K562 (cell line): ENCODE data around the gene DNAH1. TPM values are rescaled to one million over a fixed set of nuclear protein-coding genes. Genes with fewer than 3 reads are reported as not detected.

Experiments used
- ATAC-seq: fragments of 200-7000 bp; cut with Tn5 transposase; 3 replicates; pipeline ENCODE4 v1.9.1; 2020; ENCODE audit warnings: moderate library complexity
- BruUV-seq: library from RNA; stranded (reverse); fragments of 400-500 nt; replicated peaks from 2 replicates; lab custom pipeline; 2021; lab: Mats Ljungman, UMichigan
- CTCF ChIA-PET: fragments of 300-600 bp; formaldehyde crosslinking; extraction: SDS; loops from one replicate; lab custom pipeline; 2021; ENCODE audit warnings: low intra/inter-chr PET ratio; lab: Yijun Ruan, JAX
- POLR2A ChIA-PET: fragments of 300-600, 350-650 bp; sonication (Branson Sonifier 250); formaldehyde crosslinking; extraction: SDS; loops from one replicate; lab custom pipeline; 2021; ENCODE audit warnings: antibody characterized with exemption, inconsistent platforms; lab: Yijun Ruan, JAX
- DNase-seq, 4 experiments: peaks; one replicate each; pipeline versions ENCODE4 v3.0.0 to v3.0.0-alpha.2; 2011 to 2018; ENCODE audit warnings: low spot score in 3 of 4, mixed read lengths in 3 of 4; ENCODE audit errors: extremely low read depth in 1 of 4
- FAIRE-seq: peaks from 2 replicates; lab custom pipeline; 2011; peaks lifted over from hg19 to GRCh38; lab: Jason Lieb, UNC
- H2AFZ ChIP-seq: 2 replicates; pipeline ENCODE4 v1.6.0; 2011; ENCODE audit warnings: low read depth, low read length, control low read depth, inconsistent platforms
- H3K27ac ChIP-seq: fragments of 200-600 bp; 3 replicates; pipeline ENCODE4 v1.8.0; 2011; ENCODE audit warnings: low read depth, mild to moderate bottlenecking, control low read depth, inconsistent platforms, low read length, moderate library complexity, mixed read lengths; ENCODE audit errors: extremely low read depth
- H3K27me3 ChIP-seq, 2 experiments: fragments of 300-600 bp in 1 of 2; 2 replicates in 1 of 2; 3 replicates in 1 of 2; pipeline versions ENCODE4 v1.6.0 to v1.8.0; 2011; ENCODE audit warnings: inconsistent platforms in 2 of 2, low read length in 2 of 2, mild to moderate bottlenecking in 1 of 2, mixed read lengths in 1 of 2, moderate library complexity in 1 of 2; ENCODE audit not compliant: control insufficient read depth in 2 of 2, insufficient read depth in 2 of 2
- H3K36me3 ChIP-seq: fragments of 300-600 bp; 3 replicates; pipeline ENCODE4 v1.8.0; 2011; ENCODE audit warnings: mild to moderate bottlenecking, low read length, inconsistent platforms; ENCODE audit not compliant: control insufficient read depth, insufficient read depth
- H3K4me1 ChIP-seq, 2 experiments: fragments of 200-600 bp in 1 of 2; replicated peaks in 1 of 2; 2 replicates in 1 of 2; 3 replicates in 1 of 2; pipeline versions ENCODE4 v1.5.1 to v1.8.0; 2011; ENCODE audit warnings: inconsistent platforms in 2 of 2, low read length in 2 of 2, mild to moderate bottlenecking in 1 of 2, mixed read lengths in 1 of 2, moderate library complexity in 1 of 2; ENCODE audit not compliant: control insufficient read depth in 2 of 2, insufficient read depth in 2 of 2
- H3K4me2 ChIP-seq: 2 replicates; pipeline ENCODE4 v1.6.1; 2011; ENCODE audit warnings: low read length, control low read depth, inconsistent platforms, mixed read lengths; ENCODE audit not compliant: insufficient read depth
- H3K4me3 ChIP-seq: fragments of 200-600 bp; sonication (generic), shearing (Covaris generic); 2 replicates; pipeline ENCODE4 v1.5.1; 2016; ENCODE audit warnings: control low read depth, inconsistent platforms
- H3K79me2 ChIP-seq: fragments of 200-600 bp; 3 replicates; pipeline ENCODE4 v1.8.0; 2011; ENCODE audit warnings: low read length, inconsistent platforms; ENCODE audit not compliant: control insufficient read depth, insufficient read depth
- H3K9ac ChIP-seq, 2 experiments: 2 replicates each; pipeline versions ENCODE4 v1.6.0 to v1.6.1; 2011; ENCODE audit warnings: low read depth in 2 of 2, low read length in 2 of 2, control low read depth in 1 of 2, inconsistent platforms in 1 of 2, mild to moderate bottlenecking in 1 of 2, mixed read lengths in 1 of 2; ENCODE audit not compliant: insufficient read depth in 1 of 2
- H3K9me1 ChIP-seq: one replicate; pipeline ENCODE4 v1.6.0; 2011; ENCODE audit warnings: inconsistent platforms, mild to moderate bottlenecking, low read length, moderate library complexity; ENCODE audit not compliant: control insufficient read depth, insufficient read depth
- H3K9me3 ChIP-seq: replicated peaks from 2 replicates; pipeline ENCODE4 v1.5.1; 2011; ENCODE audit warnings: low read depth, low read length, inconsistent platforms; ENCODE audit not compliant: control insufficient read depth, insufficient read depth
- H4K20me1 ChIP-seq: replicated peaks from 2 replicates; pipeline ENCODE4 v1.6.1; 2011; ENCODE audit warnings: low read length, inconsistent platforms, mixed read lengths; ENCODE audit not compliant: control insufficient read depth, insufficient read depth
- ATF4 ChIP-seq: fragments of 450-650 bp; formaldehyde crosslinking; IDR thresholded peaks from 2 replicates; pipeline ENCODE4 v1.4.0; 2022; ENCODE audit warnings: mild to moderate bottlenecking, moderate library complexity
- BMI1 ChIP-seq: fragments of 150-350 bp; IDR thresholded peaks from 2 replicates; pipeline ENCODE4 v1.6.1; 2014; ENCODE audit warnings: low read length
- CBX2 ChIP-seq: fragments of 200-600 bp; sonication (generic); IDR thresholded peaks from one replicate; pipeline ENCODE4 v1.6.1; 2012; ENCODE audit warnings: mild to moderate bottlenecking, low read length, inconsistent platforms; ENCODE audit not compliant: insufficient read depth, poor library complexity, severe bottlenecking
- CHAMP1 ChIP-seq: fragments of 450-650 bp; IDR thresholded peaks from 2 replicates; pipeline ENCODE4 v1.6.1; 2016; ENCODE audit warnings: mild to moderate bottlenecking
- ELK1 ChIP-seq: sonication (generic); formaldehyde crosslinking; IDR thresholded peaks from 2 replicates; pipeline ENCODE4 v1.8.1; 2022; ENCODE audit warnings: missing genetic modification reagents
- ETV5 ChIP-seq: sonication (generic); formaldehyde crosslinking; IDR thresholded peaks from 2 replicates; pipeline ENCODE4 v1.4.0; 2020; ENCODE audit warnings: low read depth, mild to moderate bottlenecking, missing genetic modification reagents
- JUN ChIP-seq, 2 experiments: sonication (generic) in 1 of 2; formaldehyde crosslinking in 1 of 2; IDR thresholded peaks; 2 replicates each; pipeline versions ENCODE4 v1.6.1 to v1.8.0; 2012 to 2022; ENCODE audit warnings: borderline replicate concordance in 2 of 2, mild to moderate bottlenecking in 2 of 2, improper control_type of control experiment in 1 of 2, low read depth in 1 of 2, low read length in 1 of 2, missing genetic modification reagents in 1 of 2
- NCOA1 ChIP-seq: fragments of 450-650 bp; IDR thresholded peaks from 2 replicates; pipeline ENCODE4 v1.6.1; 2016; ENCODE audit warnings: low read depth
- NR2C1 ChIP-seq, 2 experiments: fragments of 450-650 bp; IDR thresholded peaks; 2 replicates each; pipeline ENCODE4 v1.6.1; 2017; ENCODE audit warnings: mild to moderate bottlenecking in 2 of 2, antibody characterized with exemption in 1 of 2, inconsistent platforms in 1 of 2, missing compliant biosample characterization in 1 of 2, missing genetic modification characterization in 1 of 2
- POLR2H ChIP-seq: IDR thresholded peaks from 2 replicates; pipeline ENCODE4 v1.6.1; 2016; ENCODE audit warnings: missing genetic modification characterization, low read depth, mild to moderate bottlenecking, control low read depth, missing compliant biosample characterization, moderate library complexity
- SAFB ChIP-seq: fragments of 200-400 bp; formaldehyde crosslinking; IDR thresholded peaks from 2 replicates; pipeline ENCODE4 v1.6.1; 2017; ENCODE audit warnings: low read depth, low read length, borderline replicate concordance
- TGIF2 ChIP-seq: sonication (generic); formaldehyde crosslinking; IDR thresholded peaks from 2 replicates; pipeline ENCODE4 v1.8.1; 2022; ENCODE audit warnings: mild to moderate bottlenecking, missing genetic modification reagents, moderate library complexity
- ZKSCAN8 ChIP-seq: fragments of 200-800 bp; sonication (Bioruptor generic); IDR thresholded peaks from 2 replicates; pipeline ENCODE4 v1.6.1; 2016; ENCODE audit warnings: missing genetic modification characterization, missing compliant biosample characterization
- ZNF165 ChIP-seq: fragments of 250-450 bp; sonication (Bioruptor Pico); IDR thresholded peaks from 2 replicates; pipeline ENCODE4 v1.4.0; 2020; ENCODE audit warnings: borderline replicate concordance
- ZNF263 ChIP-seq: sonication (generic); formaldehyde crosslinking; IDR thresholded peaks from 2 replicates; pipeline ENCODE4 v1.8.0; 2022; ENCODE audit warnings: mild to moderate bottlenecking, missing genetic modification reagents, borderline replicate concordance
- ZNF512 ChIP-seq: IDR thresholded peaks from 2 replicates; pipeline ENCODE4 v1.6.1; 2016; ENCODE audit warnings: missing genetic modification characterization, missing compliant biosample characterization
- ZSCAN29 ChIP-seq: fragments of 450-650 bp; IDR thresholded peaks from 2 replicates; pipeline ENCODE4 v1.6.1; 2017
- WGBS: fragments of 100-300 bp; shearing (Covaris generic); methylation state at CpG from one replicate; pipeline ENCODE4 v1.1.6; 2016; ENCODE audit warnings: low coverage, mixed read lengths; ENCODE audit not compliant: insufficient coverage; ENCODE audit errors: missing lambda C conversion rate; 5-methylcytosine and 5-hydroxymethylcytosine counted together
- in situ Hi-C: fragments of 300-500 bp; cut with MboI; formaldehyde crosslinking; loops from 4 replicates; pipeline ENCODE4 v1.15.0; 2018; ENCODE audit warnings: inconsistent platforms, mixed read lengths
- intact Hi-C: fragments of 100-400 bp; cut with micrococcal nuclease; formaldehyde crosslinking; loops from 2 replicates; pipeline ENCODE4 v1.14.2; 2022
- polyA plus RNA-seq, 8 experiments: library from polyadenylated mRNA; depleted of rRNA in 4 of 8; stranded (reverse) in 5 of 8; unstranded in 3 of 8; fragments of >200 nt; fragmentation: Nextera tagmentation in 2 of 8; fragmentation: Illumina TruSeq in 1 of 8; extraction: Ambion mirVana in 2 of 8; extraction: Trizol in 1 of 8; gene quantifications; 2 replicates each; pipeline versions ENCODE4 v1.2.1 to v1.2.3, GENCODE V29; 2011 to 2014; ENCODE audit warnings: inconsistent platforms in 1 of 8, missing spikeins in 1 of 8
- total RNA-seq, 7 experiments: library from RNA; depleted of rRNA in 6 of 7; stranded (reverse); fragments of >200 nt in 6 of 7; fragmentation: Illumina TruSeq in 2 of 7; extraction: Trizol in 2 of 7; gene quantifications; 2 replicates each; pipeline versions ENCODE4 v1.2.1 to v1.2.3, GENCODE V29; 2011 to 2021; ENCODE audit warnings: low replicate concordance in 1 of 7

DNAH1 gene
- total and polyA plus RNA-seq, 9 of the 15 experiments (the other 6 are each of a cell fraction or from before 2014, with no cell fraction given): 0.04 to 0.84 (median 0.50) TPM

- Histone ChIP-seq H2AFZ (no peak overlapping the region), H3K9me3 (no peaks in the 10 kb centered on the region), H3K4me3 (no peak overlapping the region), H3K4me2 (no peak overlapping the region), H3K27me3 (no peaks in the 10 kb centered on the region), H3K4me1 (peaks cover 14 to 27% of the 10 kb centered on the region in 2 experiments; a peak in 4 of 5 replicates), H4K20me1 (no peaks in the 10 kb centered on the region), H3K79me2 (peaks cover 18% of the 10 kb centered on the region), H3K27ac (no peak overlapping the region), H3K9me1 (peaks cover 3% of the 10 kb centered on the region), H3K36me3 (peaks cover 78% of the 10 kb centered on the region; the same call in 2 of the 3 replicates), H3K9ac (peak overlapping the region in 1 of 2 experiments; percentile 20; a peak in 1 of 4 replicates)
- no peak for DNase-seq
- intact Hi-C loops: no loop called here
- no TSS peak for BruUV-seq
- CTCF ChIA-PET: no interaction called here
- in situ Hi-C loops: no loop called here
- POLR2A ChIA-PET: interaction anchor here (0.6 to 1.5 kb wide), 3 partner anchors 12 to 124 kb away, joined by 3 read pairs; no protein-coding TSS in a partner anchor
- no peak for FAIRE-seq
- WGBS: 100% methylated on average over 4 of the region's 10 CpGs
- no peak for ATAC-seq
- TF ChIP-seq ZKSCAN8 (CRISPR knock-in tag) (no peak), ETV5 (no peak), BMI1 (no peak), SAFB (no peak), ZSCAN29 (no peak), ATF4 (no peak), JUN (IDR thresholded peaks at IDR 0.05; ENCODE audit: borderline replicate concordance, low read depth, low read length) (no peak), JUN (CRISPR knock-in tag; IDR thresholded peaks at IDR 0.05; ENCODE audit: borderline replicate concordance) (no peak), CBX2 (no peak), ZNF512 (no peak), ZNF165 (CRISPR knock-in tag) (no peak), TGIF2 (CRISPR knock-in tag) (no peak), POLR2H (no peak), CHAMP1 (no peak), ELK1 (CRISPR knock-in tag) (no peak), NR2C1 (IDR thresholded peaks at IDR 0.05) (no peak), NR2C1 (tag; IDR thresholded peaks at IDR 0.05) (no peak), NCOA1 (no peak), ZNF263 (CRISPR knock-in tag) (no peak)
Measured at GRCh38 chr3:52404391-52404790, 88.3 kb downstream of the DNAH1 start.
